Measurements from ENCODE around the gene SGSM1. TPM values are rescaled to one million over a fixed set of nuclear protein-coding genes. Genes with fewer than 3 reads are reported as not detected.

The SGSM1 gene
- 3.9 TPM for polyA plus RNA-seq (2012; ENCODE audit: insufficient read depth, insufficient read length, low read depth)

- peak; percentile 95 for DNase-seq
- peak within 1 kb of the TSS; percentile 73 for H3K4me3 ChIP-seq (ENCODE audit: low read depth, low read length)
Observed at GRCh38 chr22:24805790-24806662, at the start of gene SGSM1. Gene SGSM1 (plus strand): TSS chr22:24806211. CDS start chr22:24806326, 115 bp downstream.

GRCh38 chr22:24758164-24758799 lies 47.7 kb upstream of the SGSM1 start:
- DNase-seq: peak; percentile 72
- Histone ChIP-seq H3K4me1 (no peaks in the 10 kb centered on the region), H3K4me3 (ENCODE audit: low read depth, low read length) (no peak overlapping the region), H3K9me3 (no peaks in the 10 kb centered on the region), H3K36me3 (no peaks in the 10 kb centered on the region), H3K27me3 (no peaks in the 10 kb centered on the region)
- TF ChIP-seq, protein P1, sequence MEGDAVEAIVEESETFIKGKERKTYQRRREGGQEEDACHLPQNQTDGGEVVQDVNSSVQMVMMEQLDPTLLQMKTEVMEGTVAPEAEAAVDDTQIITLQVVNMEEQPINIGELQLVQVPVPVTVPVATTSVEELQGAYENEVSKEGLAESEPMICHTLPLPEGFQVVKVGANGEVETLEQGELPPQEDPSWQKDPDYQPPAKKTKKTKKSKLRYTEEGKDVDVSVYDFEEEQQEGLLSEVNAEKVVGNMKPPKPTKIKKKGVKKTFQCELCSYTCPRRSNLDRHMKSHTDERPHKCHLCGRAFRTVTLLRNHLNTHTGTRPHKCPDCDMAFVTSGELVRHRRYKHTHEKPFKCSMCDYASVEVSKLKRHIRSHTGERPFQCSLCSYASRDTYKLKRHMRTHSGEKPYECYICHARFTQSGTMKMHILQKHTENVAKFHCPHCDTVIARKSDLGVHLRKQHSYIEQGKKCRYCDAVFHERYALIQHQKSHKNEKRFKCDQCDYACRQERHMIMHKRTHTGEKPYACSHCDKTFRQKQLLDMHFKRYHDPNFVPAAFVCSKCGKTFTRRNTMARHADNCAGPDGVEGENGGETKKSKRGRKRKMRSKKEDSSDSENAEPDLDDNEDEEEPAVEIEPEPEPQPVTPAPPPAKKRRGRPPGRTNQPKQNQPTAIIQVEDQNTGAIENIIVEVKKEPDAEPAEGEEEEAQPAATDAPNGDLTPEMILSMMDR (IDR thresholded peaks at IDR 0.05; ENCODE audit: low read depth, low read length): peak; percentile 88

More at GRCh38 chr22:24805790-24806662, at the start of gene SGSM1:
- Histone ChIP-seq H3K4me1 (peaks cover 29% of the 10 kb centered on the region), H3K36me3 (no peaks in the 10 kb centered on the region), H3K27me3 (no peaks in the 10 kb centered on the region), H3K9me3 (no peaks in the 10 kb centered on the region)
- TF ChIP-seq, protein P1 (IDR thresholded peaks at IDR 0.05; ENCODE audit: low read depth, low read length): no peak

GRCh38 chr22:24759765-24760164 lies 46.2 kb upstream of the SGSM1 start:
- no peaks in the 10 kb centered on the region for H3K4me1 ChIP-seq
- H3K27me3 ChIP-seq: no peaks in the 10 kb centered on the region
- H3K9me3 ChIP-seq: no peaks in the 10 kb centered on the region
- H3K36me3 ChIP-seq: no peaks in the 10 kb centered on the region
- no peak overlapping the region for H3K4me3 ChIP-seq (ENCODE audit: low read depth, low read length)
- TF ChIP-seq, protein P1 (IDR thresholded peaks at IDR 0.05; ENCODE audit: low read depth, low read length): no peak
- no peak for DNase-seq

DNA sequence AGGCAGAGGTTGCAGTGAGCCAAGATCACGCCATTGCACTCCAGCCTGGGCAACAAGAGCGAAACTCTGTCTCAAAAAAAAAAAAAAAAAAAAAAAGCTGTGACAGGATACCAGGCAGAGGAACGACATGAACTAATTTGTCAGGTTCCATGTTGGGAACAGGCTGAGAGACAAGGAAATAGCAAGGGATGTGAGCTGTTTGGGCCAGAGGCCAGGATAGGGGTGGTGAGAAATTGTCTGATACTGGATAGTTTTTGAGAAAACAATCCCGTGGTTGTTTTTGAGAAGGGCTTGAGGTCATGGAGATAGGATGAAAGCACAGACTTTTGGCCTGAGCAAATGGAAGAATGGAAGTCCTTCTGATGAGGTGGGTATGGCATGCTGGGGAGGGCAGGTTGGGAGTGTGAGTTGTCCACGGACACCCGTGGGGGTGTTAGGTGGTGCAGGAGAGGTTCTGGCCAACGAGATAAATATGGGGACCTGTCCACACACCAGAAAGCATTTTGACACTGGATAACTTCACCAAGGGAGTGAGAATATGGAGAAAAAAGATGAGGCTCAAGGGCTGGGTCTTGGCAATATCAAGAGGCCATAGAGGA lies 45.2 kb upstream of the SGSM1 start:
- H3K4me3 ChIP-seq (ENCODE audit: low read depth, low read length): no peak overlapping the region

GRCh38 chr22:24761888-24762675 lies 43.9 kb upstream of the SGSM1 start:
- H3K27me3 ChIP-seq: no peaks in the 10 kb centered on the region
- DNase-seq: no peak
- TF ChIP-seq, protein P1 (IDR thresholded peaks at IDR 0.05; ENCODE audit: low read depth, low read length): no peak
- no peaks in the 10 kb centered on the region for H3K4me1 ChIP-seq
- H3K36me3 ChIP-seq: no peaks in the 10 kb centered on the region
- no peaks in the 10 kb centered on the region for H3K9me3 ChIP-seq
- no peak overlapping the region for H3K4me3 ChIP-seq (ENCODE audit: low read depth, low read length)

More for the DNA sequence above, 45.2 kb upstream of the SGSM1 start:
- no peaks in the 10 kb centered on the region for H3K36me3 ChIP-seq
- DNase-seq: no peak
- H3K4me1 ChIP-seq: no peaks in the 10 kb centered on the region
- no peaks in the 10 kb centered on the region for H3K9me3 ChIP-seq
- TF ChIP-seq, protein P1 (IDR thresholded peaks at IDR 0.05; ENCODE audit: low read depth, low read length): no peak
- H3K27me3 ChIP-seq: no peaks in the 10 kb centered on the region
